GM19468 (cell line): ENCODE measurements around the gene ZNF70.

Experiments used
- ATAC-seq: cut with Tn5 transposase; IDR thresholded peaks from one replicate; pipeline ENCODE4 v1.9.1; 2021; ENCODE audit warnings: mild to moderate bottlenecking, moderate library complexity, moderate number of reproducible peaks; ENCODE audit not compliant: unreplicated experiment; ENCODE audit errors: extremely low read depth

ZNF70 gene

GRCh38 chr22:23722724-23723123 is 28.2 kb downstream of the ZNF70 start:
- no peak for ATAC-seq

- ATAC-seq: no peak
Measured at GRCh38 chr22:23722160-23722559, 28.8 kb downstream of the ZNF70 start.

DNA sequence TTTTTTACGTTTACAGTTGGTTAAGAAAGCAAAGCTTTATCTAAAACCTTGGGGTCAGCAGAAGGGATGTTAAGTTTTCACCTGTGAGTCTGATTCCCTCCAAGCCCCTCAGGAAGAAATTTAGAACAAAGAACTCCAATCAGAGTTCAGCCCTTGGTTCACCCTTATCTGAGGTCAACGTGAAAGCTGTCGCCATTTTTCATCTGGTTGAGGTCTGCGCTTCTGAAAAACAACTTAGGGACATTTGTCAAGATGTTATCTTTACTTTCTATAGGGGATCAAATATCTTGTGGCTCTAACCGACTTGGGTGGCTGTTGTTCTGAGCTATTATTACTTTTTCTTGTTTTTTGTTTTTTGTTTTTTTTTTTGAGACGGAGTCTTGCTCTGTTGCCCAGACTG is 30.1 kb downstream of the ZNF70 start:
- ATAC-seq: no peak

- no peak for ATAC-seq
Measured at GRCh38 chr22:23718371-23719165, 32.3 kb downstream of the ZNF70 start.

DNA sequence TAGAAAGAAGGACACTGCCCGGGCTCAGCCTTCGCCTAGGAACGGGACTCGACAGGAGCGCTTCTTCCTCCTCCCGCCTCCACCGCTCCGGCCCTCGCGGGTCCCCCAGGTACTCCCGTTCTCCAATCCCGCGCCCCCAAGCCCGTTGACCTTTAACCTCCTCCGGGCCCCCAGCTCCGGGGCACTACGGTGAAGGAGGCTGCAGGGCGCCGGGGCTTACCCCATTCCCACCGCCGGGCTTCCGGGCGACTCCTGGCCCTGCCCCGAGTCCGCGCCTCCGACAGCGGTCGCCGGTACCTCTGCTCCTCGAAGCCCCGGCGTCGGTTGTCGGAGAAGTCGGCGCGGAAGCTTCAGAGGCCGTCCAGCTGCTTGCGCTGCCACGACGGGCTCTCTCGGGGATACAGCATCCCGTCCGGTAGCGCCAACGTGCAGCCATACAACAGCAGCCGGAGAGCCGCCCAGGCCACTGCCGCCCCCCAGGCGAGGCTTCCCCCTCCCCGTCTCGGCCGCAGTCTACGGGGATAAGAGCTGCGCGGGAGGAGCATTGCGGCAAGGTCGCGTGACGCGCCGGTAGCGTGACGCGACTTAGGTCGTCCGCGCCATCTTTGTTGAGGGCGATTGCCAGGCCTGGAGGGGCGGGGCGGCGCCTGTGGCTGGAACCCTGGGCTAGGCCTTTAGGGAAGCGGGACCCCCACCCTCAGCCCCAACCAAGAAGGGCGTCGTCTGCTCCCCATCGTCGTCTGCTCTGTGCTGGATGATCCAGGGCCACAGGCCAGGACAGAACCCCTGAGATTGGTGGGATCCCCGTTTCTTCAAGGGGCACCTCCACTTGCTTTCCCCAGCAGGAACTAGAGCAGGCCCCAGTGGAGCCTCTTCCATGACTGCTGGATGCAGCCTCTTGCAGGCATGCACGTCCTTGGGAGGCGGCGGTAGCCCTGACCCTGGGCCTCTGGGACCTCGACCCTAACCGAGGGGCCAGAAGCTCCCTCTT is 33.8 kb downstream of the ZNF70 start:
- no peak for ATAC-seq

DNA sequence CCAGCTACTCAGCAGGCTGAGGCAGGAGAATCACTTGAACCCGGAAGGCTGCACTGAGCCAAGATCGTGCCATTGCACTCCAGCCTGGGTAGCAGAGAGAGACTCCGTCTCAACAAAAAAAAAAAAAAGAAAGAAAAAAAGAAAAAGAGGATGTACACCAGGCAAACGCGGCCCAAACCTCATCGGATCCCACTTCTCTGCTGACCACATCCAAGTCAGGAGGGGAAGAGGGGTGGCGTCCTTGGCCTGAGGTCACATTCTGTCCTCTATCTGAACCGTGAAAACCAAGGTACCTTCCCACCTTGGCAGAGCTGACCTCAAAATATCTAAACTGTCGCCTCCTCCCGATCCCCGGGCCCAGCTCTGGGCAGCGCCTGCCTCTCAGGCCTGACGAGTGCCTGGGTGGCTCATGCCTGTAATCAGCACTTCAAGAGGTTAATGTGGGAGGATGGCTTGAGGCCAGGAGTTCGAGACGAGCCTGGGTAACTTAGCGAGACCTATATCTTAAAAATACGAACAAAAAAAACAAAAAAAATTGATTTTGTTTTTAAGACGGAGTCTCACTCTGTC is 35.0 kb downstream of the ZNF70 start:
- no peak for ATAC-seq

DNA sequence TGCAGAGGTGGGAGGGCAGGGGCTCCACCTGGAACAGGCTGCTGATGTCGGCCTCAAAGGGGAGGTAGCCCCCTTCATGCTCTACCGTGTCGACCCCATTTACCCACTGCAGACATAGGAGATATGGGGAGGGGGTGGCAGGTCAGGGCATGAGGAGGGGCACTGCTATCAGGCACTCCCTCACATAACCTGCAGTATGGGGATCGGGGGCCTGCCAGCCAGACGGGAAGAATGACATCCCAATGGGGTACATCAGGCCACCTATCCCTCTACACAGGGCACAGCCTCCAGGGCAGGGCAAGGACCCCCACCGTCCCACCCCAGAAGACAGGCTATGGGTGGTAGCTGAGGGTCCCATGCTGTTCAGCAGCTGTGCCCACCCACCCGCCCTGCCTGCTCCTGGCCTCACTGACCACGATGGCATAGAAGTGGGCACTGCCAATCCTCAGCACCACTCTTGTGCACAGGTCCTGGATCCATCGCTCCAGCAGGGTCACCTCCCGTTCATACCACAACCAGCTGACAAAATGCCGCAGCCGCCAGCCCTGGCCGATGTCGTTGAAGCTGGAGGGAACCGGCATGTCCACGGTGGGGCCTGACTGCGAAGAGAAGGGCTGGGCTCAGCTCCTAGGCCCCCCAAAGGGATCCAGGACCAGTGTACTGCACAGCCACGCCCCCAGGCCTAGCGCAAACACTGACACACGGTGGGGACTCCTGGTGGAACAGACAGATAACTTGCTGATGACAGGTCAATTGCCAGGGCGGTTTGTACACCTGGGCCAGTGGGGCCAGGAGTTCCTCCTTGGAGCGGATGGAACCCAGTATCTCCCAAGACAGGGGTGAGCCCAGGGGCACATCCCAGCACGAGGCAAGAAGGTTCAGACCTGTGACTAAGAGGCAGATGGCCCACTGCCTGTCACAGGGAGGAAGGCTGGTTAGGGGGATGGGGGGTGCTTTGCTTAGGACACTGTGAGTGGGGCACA is 36.0 kb downstream of the ZNF70 start:
- no peak for ATAC-seq

DNA sequence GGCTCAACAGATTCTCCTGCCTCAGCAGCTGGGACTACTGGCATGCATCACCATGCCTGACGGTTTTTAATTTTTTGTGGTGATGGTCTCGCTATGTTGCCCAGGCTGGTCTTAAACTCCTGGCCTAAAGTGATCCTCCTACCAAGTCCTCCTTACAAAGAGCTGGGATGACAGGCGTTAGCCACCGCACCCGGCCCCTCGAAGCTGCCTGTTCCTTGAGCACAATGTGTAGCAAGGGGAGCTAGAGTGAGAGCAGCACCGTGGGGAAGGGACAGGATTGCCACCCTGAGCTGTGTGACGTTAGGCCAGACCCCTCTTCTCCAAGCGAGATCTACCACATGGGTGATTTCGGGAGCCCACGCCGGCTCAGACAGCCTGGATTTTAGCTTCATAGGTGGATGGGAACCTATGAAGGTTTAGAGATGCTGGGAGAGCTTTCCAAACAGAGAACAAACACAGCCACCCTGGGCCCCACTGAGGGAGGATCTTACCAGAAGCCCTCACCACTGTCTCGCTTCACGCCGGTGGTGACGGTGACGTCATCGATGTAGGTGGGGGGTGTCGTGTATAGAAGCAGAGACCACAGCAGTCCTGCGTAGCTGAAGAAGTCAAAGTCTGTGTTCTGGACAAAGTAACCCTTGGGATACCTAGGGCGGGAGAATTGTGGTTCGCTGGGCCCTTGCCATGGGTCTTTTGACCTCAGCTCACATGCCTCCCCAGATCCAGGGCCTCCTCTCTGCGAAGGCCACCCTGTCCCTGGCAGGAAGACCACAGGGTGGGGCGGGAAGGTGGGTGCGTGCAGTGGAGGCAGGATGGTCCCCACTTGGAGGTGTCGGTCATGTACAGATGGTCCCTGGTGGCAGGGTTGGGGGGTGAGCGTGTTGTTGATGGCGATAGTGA is 37.0 kb downstream of the ZNF70 start:
- ATAC-seq: no peak

- no peak for ATAC-seq
Measured at GRCh38 chr22:23712256-23712655, 38.7 kb downstream of the ZNF70 start.

- no peak for ATAC-seq
Measured at GRCh38 chr22:23709107-23709506, 41.8 kb downstream of the ZNF70 start.

GRCh38 chr22:23708270-23708669 is 42.6 kb downstream of the ZNF70 start:
- no peak for ATAC-seq

DNA sequence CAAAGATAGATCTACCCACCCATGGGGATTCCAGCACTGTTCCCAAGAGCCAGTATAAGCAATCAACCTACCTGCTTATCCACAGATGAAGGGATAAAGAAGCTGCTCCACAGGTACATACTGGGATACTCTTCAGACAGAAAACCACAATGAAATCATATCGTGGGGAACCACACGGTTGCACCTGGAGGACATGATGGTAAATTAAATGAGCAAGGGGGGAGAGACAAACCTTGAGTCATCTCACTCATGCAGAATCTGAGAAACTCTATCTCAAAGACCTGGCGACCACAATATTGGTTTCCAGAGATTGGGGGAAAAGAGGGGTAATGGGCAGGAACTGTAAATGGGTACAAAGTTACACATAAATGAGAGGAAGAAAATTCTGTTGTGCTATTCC is 45.6 kb downstream of the ZNF70 start:
- no peak for ATAC-seq

- no peak for ATAC-seq
Measured at GRCh38 chr22:23704829-23705228, 46.1 kb downstream of the ZNF70 start.

DNA sequence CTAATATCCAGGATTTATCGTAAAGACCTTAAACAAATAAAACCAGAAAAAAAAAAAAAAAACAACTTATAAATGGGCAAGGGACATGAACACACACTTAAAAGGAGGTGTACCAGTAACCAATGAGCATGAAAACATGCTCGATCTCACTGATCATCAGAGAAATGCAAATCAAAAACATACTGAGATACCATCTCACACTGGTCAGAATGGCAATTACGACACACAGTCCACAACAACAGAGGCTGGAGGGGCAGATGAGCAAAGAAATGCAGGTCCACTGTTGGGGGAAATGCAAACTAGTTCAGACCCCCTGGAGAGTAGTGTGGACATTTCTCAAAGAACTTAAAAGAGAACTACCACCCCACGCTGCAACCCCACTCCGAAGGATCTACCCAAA is 46.9 kb downstream of the ZNF70 start:
- ATAC-seq: no peak

GRCh38 chr22:23700706-23701105 is 50.2 kb downstream of the ZNF70 start:
- no peak for ATAC-seq

DNA sequence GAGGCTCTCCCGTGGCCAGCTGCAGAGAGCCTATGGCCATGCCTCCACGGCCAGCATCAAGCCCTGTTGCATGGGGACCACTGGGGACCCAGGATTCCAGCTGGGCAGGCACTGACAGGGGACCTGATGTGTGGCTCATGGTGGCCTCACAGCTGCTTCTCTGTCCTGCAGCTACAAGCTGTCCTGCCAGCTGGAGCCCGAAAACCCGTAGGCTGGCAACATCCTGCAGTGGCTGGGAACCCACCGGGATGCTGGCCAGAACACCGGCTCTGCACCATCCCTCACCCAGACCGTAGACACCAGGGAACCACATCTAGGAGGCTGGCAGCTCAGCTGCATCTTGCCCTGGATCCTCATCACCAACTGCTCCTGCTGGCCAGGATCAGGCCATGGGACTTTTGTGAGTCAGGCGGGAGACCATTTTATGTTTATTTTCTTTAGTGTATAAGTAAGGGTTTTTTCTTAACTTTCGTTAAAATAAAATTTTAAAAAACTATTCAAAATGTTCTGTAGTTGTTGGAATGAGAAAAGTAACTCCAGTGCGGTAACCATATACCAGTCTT is 52.2 kb downstream of the ZNF70 start:
- ATAC-seq: no peak

DNA sequence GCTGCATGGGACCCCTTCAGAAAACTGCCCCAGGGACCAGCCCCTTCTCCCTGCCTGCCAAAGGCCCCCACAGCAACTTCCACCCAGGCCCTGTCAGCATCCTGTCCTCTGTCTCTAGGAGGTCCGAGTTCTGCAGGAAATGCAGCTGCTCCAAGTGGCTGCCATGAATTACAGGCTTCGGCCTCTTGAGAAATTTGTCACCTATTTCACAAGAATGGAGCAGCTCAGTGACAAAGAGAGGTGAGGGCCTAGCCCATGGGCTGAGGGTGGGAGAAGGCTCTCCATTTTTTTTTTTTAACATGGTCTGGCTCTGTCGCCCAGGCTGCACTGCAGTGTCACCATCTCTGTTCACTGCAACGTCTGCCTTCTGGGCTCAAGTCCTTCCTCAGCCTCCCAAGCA is 52.8 kb downstream of the ZNF70 start:
- ATAC-seq: no peak
